Measurements from ENCODE around the gene ANKRD1.
"Not testable (repeated sequence)": the region's sequence is repeated elsewhere in the genome, so short reads cannot be mapped to it uniquely, and the experiment has no call there.

Gene ANKRD1

GRCh38 chr10:90920986-90921666, at the start of gene ANKRD1:
ANKRD1 (minus strand) TSS chr10:90921087; CDS start chr10:90921027, 60 bp downstream.
- FAIRE-seq: no peak

- no peak for FAIRE-seq
These were observed 49.2 kb upstream of the ANKRD1 start for GRCh38 chr10:90969947-90970673.

- no peak for FAIRE-seq
These were observed 48.2 kb upstream of the ANKRD1 start for GRCh38 chr10:90969121-90969534.

GRCh38 chr10:90968328-90969081, 47.6 kb upstream of the ANKRD1 start:
- no peak for FAIRE-seq

GRCh38 chr10:90967865-90968264, 47.0 kb upstream of the ANKRD1 start:
- FAIRE-seq: no peak

- FAIRE-seq: no peak
These were observed 45.3 kb upstream of the ANKRD1 start for GRCh38 chr10:90966146-90966545.

GRCh38 chr10:90965720-90966119, 44.8 kb upstream of the ANKRD1 start:
- FAIRE-seq: no peak

- FAIRE-seq: no peak
These were observed 44.0 kb upstream of the ANKRD1 start for GRCh38 chr10:90964781-90965465.

GRCh38 chr10:90963331-90963730, 42.4 kb upstream of the ANKRD1 start:
- FAIRE-seq: no peak

GRCh38 chr10:90960355-90960814, 39.5 kb upstream of the ANKRD1 start:
- FAIRE-seq: no peak

GRCh38 chr10:90959826-90960225, 38.9 kb upstream of the ANKRD1 start:
- FAIRE-seq: no peak

- FAIRE-seq: no peak
These were observed 37.9 kb upstream of the ANKRD1 start for GRCh38 chr10:90958781-90959180.

GRCh38 chr10:90947030-90947960, 26.4 kb upstream of the ANKRD1 start:
- FAIRE-seq: no peak

GRCh38 chr10:90945491-90946070, 24.7 kb upstream of the ANKRD1 start:
- no peak for FAIRE-seq

- no peak for FAIRE-seq
These were observed 23.9 kb upstream of the ANKRD1 start for GRCh38 chr10:90944749-90945148.

- FAIRE-seq: not testable (repeated sequence)
These were observed 22.1 kb upstream of the ANKRD1 start for GRCh38 chr10:90942980-90943379.

GRCh38 chr10:90939648-90940047, 18.8 kb upstream of the ANKRD1 start:
- FAIRE-seq: no peak

GRCh38 chr10:90939116-90939515, 18.2 kb upstream of the ANKRD1 start:
- no peak for FAIRE-seq

GRCh38 chr10:90937645-90938258, 16.9 kb upstream of the ANKRD1 start:
- FAIRE-seq: no peak

GRCh38 chr10:90936276-90936659, 15.4 kb upstream of the ANKRD1 start:
- no peak for FAIRE-seq

Measured in G401.6 (cell line).